ENCODE data around the gene CLSTN3. TPM values are rescaled to one million over a fixed set of nuclear protein-coding genes. Genes with fewer than 3 reads are reported as not detected.

The CLSTN3 gene
- total RNA-seq, 1 donor from 2014 or later = 46.2 TPM

DNA sequence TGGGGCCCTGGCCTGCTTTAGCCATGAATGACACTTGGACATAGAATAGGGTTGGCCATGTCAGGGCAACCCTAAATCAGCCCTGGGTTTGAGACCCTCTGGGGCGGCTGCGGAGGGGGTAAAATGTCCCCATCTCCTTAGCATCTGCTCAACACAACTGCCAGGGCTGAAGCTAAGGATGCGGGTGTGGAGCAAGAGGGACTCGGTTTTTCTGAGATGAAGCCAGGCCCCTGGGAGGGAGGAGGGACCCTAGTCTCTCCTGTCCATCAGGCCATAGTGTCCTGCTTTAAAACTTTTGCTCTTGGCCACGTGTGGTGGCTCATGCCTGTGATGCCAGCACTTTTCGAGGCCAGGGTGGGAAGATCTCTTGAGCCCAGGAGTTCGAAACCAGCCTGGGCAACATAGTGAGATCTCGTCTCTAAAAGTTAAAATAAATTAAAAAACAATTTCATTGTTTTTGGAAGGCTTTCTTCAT is 37.1 kb upstream of the CLSTN3 start:
- H3K9me3 ChIP-seq = no peaks in the 10 kb centered on the region
- H3K27ac ChIP-seq = peak overlapping the region; percentile 94
- H3K27me3 ChIP-seq = no peaks in the 10 kb centered on the region
- H3K4me1 ChIP-seq = peaks cover 53% of the 10 kb centered on the region
- no peak overlapping the region for H3K4me3 ChIP-seq
- DNase-seq (ENCODE audit: extremely low spot score in 2 of 2) = no peak
- H3K36me3 ChIP-seq = peaks cover 0 to 15% of the 10 kb centered on the region in 2 donors
- TF ChIP-seq POLR2AphosphoS5 (IDR thresholded peaks at IDR 0.05; ENCODE audit: insufficient read depth in 1 of 2, low read depth in 1 of 2) (no peak), CTCF (IDR thresholded peaks at IDR 0.05) (no peak), POLR2A (IDR thresholded peaks at IDR 0.05) (no peak)
- intact Hi-C loops (cut with DNase I) = loop anchor here (1.0 to 5.0 kb wide), 2 partner anchors 33 to 151 kb away; partner anchors contain the start of genes C12orf57, C1S and RNU7-1

- H3K27me3 ChIP-seq = no peaks in the 10 kb centered on the region
- peaks cover 0 to 10% of the 10 kb centered on the region in 2 donors for H3K36me3 ChIP-seq
- intact Hi-C loops (cut with DNase I) = loop anchor here (5.0 kb wide), 1 partner anchor 151 kb away; the partner anchor contains the start of genes C12orf57 and RNU7-1
- no peak overlapping the region for H3K4me3 ChIP-seq
- no peaks in the 10 kb centered on the region for H3K9me3 ChIP-seq
- TF ChIP-seq POLR2A (IDR thresholded peaks at IDR 0.05) = no peak
- no peak for TF ChIP-seq CTCF (IDR thresholded peaks at IDR 0.05)
- no peak for TF ChIP-seq POLR2AphosphoS5 (IDR thresholded peaks at IDR 0.05; ENCODE audit: insufficient read depth in 1 of 2, low read depth in 1 of 2)
- H3K4me1 ChIP-seq = peaks cover 52% of the 10 kb centered on the region
- H3K27ac ChIP-seq = peak overlapping the region; percentile 94
- DNase-seq (ENCODE audit: extremely low spot score in 2 of 2) = no peak
Measured at GRCh38 chr12:7093486-7093885, 36.7 kb upstream of the CLSTN3 start.

- DNase-seq (ENCODE audit: extremely low spot score in 2 of 2) = no peak
- Histone ChIP-seq H3K4me3 (no peak overlapping the region), H3K36me3 (peaks cover 0 to 6% of the 10 kb centered on the region in 2 donors), H3K4me1 (peaks cover 48% of the 10 kb centered on the region), H3K9me3 (no peaks in the 10 kb centered on the region), H3K27ac (peak overlapping the region; percentile 94), H3K27me3 (no peaks in the 10 kb centered on the region)
- intact Hi-C loops (cut with DNase I) = loop anchor here (5.0 kb wide), 1 partner anchor 152 kb away; the partner anchor contains the start of genes C12orf57 and RNU7-1
- no peak for TF ChIP-seq POLR2A (IDR thresholded peaks at IDR 0.05)
- TF ChIP-seq CTCF (IDR thresholded peaks at IDR 0.05) = no peak
- TF ChIP-seq POLR2AphosphoS5 (IDR thresholded peaks at IDR 0.05; ENCODE audit: insufficient read depth in 1 of 2, low read depth in 1 of 2) = no peak
Measured at GRCh38 chr12:7093892-7094291, 36.3 kb upstream of the CLSTN3 start.

- intact Hi-C loops (cut with DNase I) = no loop called here
- H3K4me1 ChIP-seq = peaks cover 24% of the 10 kb centered on the region
- no peak overlapping the region for H3K27ac ChIP-seq
- DNase-seq (ENCODE audit: extremely low spot score in 2 of 2) = no peak
- H3K9me3 ChIP-seq = no peaks in the 10 kb centered on the region
- no peak overlapping the region for H3K4me3 ChIP-seq
- TF ChIP-seq CTCF (IDR thresholded peaks at IDR 0.05) (no peak), POLR2AphosphoS5 (IDR thresholded peaks at IDR 0.05; ENCODE audit: insufficient read depth in 1 of 2, low read depth in 1 of 2) (peak in 1 of 2 donors; percentile 26)
- no peaks in the 10 kb centered on the region for H3K27me3 ChIP-seq
- H3K36me3 ChIP-seq = no peaks in the 10 kb centered on the region
Measured at GRCh38 chr12:7096006-7096932, 33.9 kb upstream of the CLSTN3 start.
